K562 (cell line): ENCODE measurements around the gene CAVIN1.

Experiments used
- E4F1 ChIP-seq: fragments of 250-450 bp; sonication (Bioruptor Pico); IDR thresholded peaks from 2 replicates; pipeline ENCODE4 v1.5.0; 2021; ENCODE audit warnings: mild to moderate bottlenecking, borderline replicate concordance
- EP300 ChIP-seq: IDR thresholded peaks from 2 replicates; pipeline ENCODE4 v1.6.1; 2012; ENCODE audit warnings: low read length, improper control_type of control experiment
- EZH2 ChIP-seq: IDR thresholded peaks from 2 replicates; pipeline ENCODE4 v1.6.1; 2012; ENCODE audit warnings: low read depth, mild to moderate bottlenecking, inconsistent platforms, low read length, borderline replicate concordance
- IRF9 ChIP-seq: fragments of 450-650 bp; IDR thresholded peaks from 2 replicates; pipeline ENCODE4 v1.6.1; 2016; ENCODE audit warnings: missing biosample characterization, missing genetic modification characterization
- MEF2A ChIP-seq: IDR thresholded peaks from 2 replicates; pipeline ENCODE4 v1.6.1; 2011; ENCODE audit warnings: low read depth, mild to moderate bottlenecking, low read length, moderate library complexity; ENCODE audit not compliant: control insufficient read depth
- NFIX ChIP-seq: fragments of 250-450 bp; sonication (Bioruptor Pico); IDR thresholded peaks from 2 replicates; pipeline ENCODE4 v1.4.0; 2020; ENCODE audit warnings: low read depth, mild to moderate bottlenecking, moderate library complexity
- RFX5 ChIP-seq: IDR thresholded peaks from 2 replicates; pipeline ENCODE4 v1.6.1; 2011; ENCODE audit warnings: low read depth, mild to moderate bottlenecking, improper control_type of control experiment, low read length
- SMAD1 ChIP-seq: fragments of 150-350 bp; IDR thresholded peaks from 2 replicates; pipeline ENCODE4 v1.6.1; 2014; ENCODE audit warnings: low read length, low read depth; ENCODE audit not compliant: partially characterized antibody
- SMARCE1 ChIP-seq: fragments of 450-650 bp; IDR thresholded peaks from 2 replicates; pipeline ENCODE4 v1.7.1; 2016; ENCODE audit warnings: mild to moderate bottlenecking
- ZBTB7A ChIP-seq: IDR thresholded peaks from 2 replicates; pipeline ENCODE4 v1.6.1; 2011; ENCODE audit warnings: low read depth, mild to moderate bottlenecking, low read length, moderate library complexity, borderline replicate concordance; ENCODE audit not compliant: control insufficient read depth
- ZNF232 ChIP-seq: sonication (generic); formaldehyde crosslinking; IDR thresholded peaks from 2 replicates; pipeline ENCODE4 v1.8.0; 2022; ENCODE audit warnings: mild to moderate bottlenecking, missing genetic modification reagents
- TF ChIP-seq, protein P1 (sequence below): fragments of 250-450 bp; sonication (Bioruptor Pico); IDR thresholded peaks from 2 replicates; pipeline ENCODE4 v1.5.1; 2021; ENCODE audit warnings: mild to moderate bottlenecking
- TF ChIP-seq, protein P2 (sequence below), 3 experiments: IDR thresholded peaks in 2 of 3; conservative IDR thresholded peaks in 1 of 3; 2 replicates each; pipeline ENCODE4 v1.5.1; 2011 to 2012; ENCODE audit warnings: low read length in 3 of 3, mild to moderate bottlenecking in 3 of 3, control low read depth in 2 of 3, improper control_type of control experiment in 1 of 3, inconsistent platforms in 1 of 3, low read depth in 1 of 3, mixed read lengths in 1 of 3, moderate library complexity in 1 of 3; ENCODE audit not compliant: insufficient read depth in 2 of 3
- TF ChIP-seq, protein P3 (sequence below), 2 experiments: fragments of 450-650 bp in 1 of 2; IDR thresholded peaks; 2 replicates each; pipeline ENCODE4 v1.6.1; 2011 to 2017; ENCODE audit warnings: low read depth in 2 of 2, antibody characterized with exemption in 1 of 2, borderline replicate concordance in 1 of 2, low read length in 1 of 2, mild to moderate bottlenecking in 1 of 2, mixed read lengths in 1 of 2; ENCODE audit not compliant: control insufficient read depth in 1 of 2

DNA sequence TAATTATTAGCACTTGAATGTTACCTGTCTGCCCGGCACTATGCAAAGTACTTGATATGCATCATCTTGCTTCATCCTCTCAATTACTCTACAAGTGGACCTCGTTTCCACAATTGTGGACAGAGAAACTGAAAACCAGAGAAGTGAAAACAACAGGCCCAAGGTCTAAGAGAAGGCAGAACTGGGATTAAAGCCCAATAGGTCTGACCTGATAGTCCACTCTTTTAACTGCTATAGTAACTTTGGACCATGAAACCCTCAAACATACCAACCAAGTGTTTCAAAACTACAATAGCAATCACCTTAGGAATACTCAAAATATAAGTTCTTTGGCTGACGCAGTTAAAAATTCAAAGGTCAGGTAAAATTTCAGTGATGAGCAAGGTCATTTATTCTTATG lies 42.1 kb downstream of the CAVIN1 start:
- no peak for TF ChIP-seq MEF2A
- TF ChIP-seq EZH2 = no peak
- no peak for TF ChIP-seq E4F1
- TF ChIP-seq, protein P1, sequence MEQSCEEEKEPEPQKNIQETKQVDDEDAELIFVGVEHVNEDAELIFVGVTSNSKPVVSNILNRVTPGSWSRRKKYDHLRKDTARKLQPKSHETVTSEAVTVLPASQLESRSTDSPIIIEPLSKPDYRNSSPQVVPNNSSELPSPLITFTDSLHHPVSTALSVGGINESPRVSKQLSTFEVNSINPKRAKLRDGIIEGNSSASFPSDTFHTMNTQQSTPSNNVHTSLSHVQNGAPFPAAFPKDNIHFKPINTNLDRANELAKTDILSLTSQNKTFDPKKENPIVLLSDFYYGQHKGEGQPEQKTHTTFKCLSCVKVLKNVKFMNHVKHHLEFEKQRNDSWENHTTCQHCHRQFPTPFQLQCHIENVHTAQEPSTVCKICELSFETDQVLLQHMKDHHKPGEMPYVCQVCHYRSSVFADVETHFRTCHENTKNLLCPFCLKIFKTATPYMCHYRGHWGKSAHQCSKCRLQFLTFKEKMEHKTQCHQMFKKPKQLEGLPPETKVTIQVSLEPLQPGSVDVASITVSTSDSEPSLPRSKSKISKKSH (CRISPR knock-in tag) = no peak
- no peak for TF ChIP-seq ZBTB7A
- TF ChIP-seq, protein P2, sequence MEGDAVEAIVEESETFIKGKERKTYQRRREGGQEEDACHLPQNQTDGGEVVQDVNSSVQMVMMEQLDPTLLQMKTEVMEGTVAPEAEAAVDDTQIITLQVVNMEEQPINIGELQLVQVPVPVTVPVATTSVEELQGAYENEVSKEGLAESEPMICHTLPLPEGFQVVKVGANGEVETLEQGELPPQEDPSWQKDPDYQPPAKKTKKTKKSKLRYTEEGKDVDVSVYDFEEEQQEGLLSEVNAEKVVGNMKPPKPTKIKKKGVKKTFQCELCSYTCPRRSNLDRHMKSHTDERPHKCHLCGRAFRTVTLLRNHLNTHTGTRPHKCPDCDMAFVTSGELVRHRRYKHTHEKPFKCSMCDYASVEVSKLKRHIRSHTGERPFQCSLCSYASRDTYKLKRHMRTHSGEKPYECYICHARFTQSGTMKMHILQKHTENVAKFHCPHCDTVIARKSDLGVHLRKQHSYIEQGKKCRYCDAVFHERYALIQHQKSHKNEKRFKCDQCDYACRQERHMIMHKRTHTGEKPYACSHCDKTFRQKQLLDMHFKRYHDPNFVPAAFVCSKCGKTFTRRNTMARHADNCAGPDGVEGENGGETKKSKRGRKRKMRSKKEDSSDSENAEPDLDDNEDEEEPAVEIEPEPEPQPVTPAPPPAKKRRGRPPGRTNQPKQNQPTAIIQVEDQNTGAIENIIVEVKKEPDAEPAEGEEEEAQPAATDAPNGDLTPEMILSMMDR (IDR thresholded peaks at IDR 0.05 in 2 of 3, conservative IDR thresholded peaks at IDR 0.05 in 1 of 3; ENCODE audit: insufficient read depth in 2 of 3, low read depth in 1 of 3, low read length in 3 of 3) = no peak
- TF ChIP-seq ZNF232 = no peak
- no peak for TF ChIP-seq EP300
- no peak for TF ChIP-seq SMAD1
- no peak for TF ChIP-seq SMARCE1
- TF ChIP-seq, protein P3, sequence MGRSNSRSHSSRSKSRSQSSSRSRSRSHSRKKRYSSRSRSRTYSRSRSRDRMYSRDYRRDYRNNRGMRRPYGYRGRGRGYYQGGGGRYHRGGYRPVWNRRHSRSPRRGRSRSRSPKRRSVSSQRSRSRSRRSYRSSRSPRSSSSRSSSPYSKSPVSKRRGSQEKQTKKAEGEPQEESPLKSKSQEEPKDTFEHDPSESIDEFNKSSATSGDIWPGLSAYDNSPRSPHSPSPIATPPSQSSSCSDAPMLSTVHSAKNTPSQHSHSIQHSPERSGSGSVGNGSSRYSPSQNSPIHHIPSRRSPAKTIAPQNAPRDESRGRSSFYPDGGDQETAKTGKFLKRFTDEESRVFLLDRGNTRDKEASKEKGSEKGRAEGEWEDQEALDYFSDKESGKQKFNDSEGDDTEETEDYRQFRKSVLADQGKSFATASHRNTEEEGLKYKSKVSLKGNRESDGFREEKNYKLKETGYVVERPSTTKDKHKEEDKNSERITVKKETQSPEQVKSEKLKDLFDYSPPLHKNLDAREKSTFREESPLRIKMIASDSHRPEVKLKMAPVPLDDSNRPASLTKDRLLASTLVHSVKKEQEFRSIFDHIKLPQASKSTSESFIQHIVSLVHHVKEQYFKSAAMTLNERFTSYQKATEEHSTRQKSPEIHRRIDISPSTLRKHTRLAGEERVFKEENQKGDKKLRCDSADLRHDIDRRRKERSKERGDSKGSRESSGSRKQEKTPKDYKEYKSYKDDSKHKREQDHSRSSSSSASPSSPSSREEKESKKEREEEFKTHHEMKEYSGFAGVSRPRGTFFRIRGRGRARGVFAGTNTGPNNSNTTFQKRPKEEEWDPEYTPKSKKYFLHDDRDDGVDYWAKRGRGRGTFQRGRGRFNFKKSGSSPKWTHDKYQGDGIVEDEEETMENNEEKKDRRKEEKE (IDR thresholded peaks at IDR 0.05; ENCODE audit: borderline replicate concordance in 1 of 2, control insufficient read depth in 1 of 2, low read depth in 2 of 2, low read length in 1 of 2) = no peak
- no peak for TF ChIP-seq RFX5
- no peak for TF ChIP-seq IRF9 (tag)
- no peak for TF ChIP-seq NFIX (CRISPR knock-in tag)
